SK-N-SH (cell line): Measurements from ENCODE around the gene LCMT1. TPM values are rescaled to one million over a fixed set of nuclear protein-coding genes. Genes with fewer than 3 reads are reported as not detected.

ENCODE experiments used
- CTCF ChIA-PET: fragments of 300-600, 350-600 bp; formaldehyde crosslinking; extraction: SDS; loops from one replicate; lab custom pipeline; 2021; lab: Yijun Ruan, JAX
- POLR2A ChIA-PET: fragments of 350-600 bp; sonication (Branson Sonifier 250); formaldehyde crosslinking; extraction: SDS; loops from one replicate; lab custom pipeline; 2020; ENCODE audit warnings: antibody characterized with exemption, inconsistent platforms; lab: Yijun Ruan, JAX
- DNase-seq: peaks from one replicate; pipeline ENCODE4 v3.0.0; 2012
- H2AFZ ChIP-seq: fragments of 200-600 bp; sonication (generic); 2 replicates; pipeline ENCODE4 v1.8.1; 2016; ENCODE audit warnings: antibody characterized with exemption, mild to moderate bottlenecking, low read depth
- H3F3A ChIP-seq: fragments of 200-600 bp; sonication (generic); replicated peaks from 2 replicates; pipeline ENCODE3; 2016; ENCODE audit warnings: antibody characterized with exemption, mild to moderate bottlenecking; ENCODE audit not compliant: insufficient read depth
- H3K27ac ChIP-seq, 2 experiments: fragments of 200-500 bp in 1 of 2; fragments of 200-600 bp in 1 of 2; sonication (Bioruptor generic) in 1 of 2; sonication (generic), shearing (Covaris generic) in 1 of 2; 2 replicates each; pipeline versions ENCODE4 v1.5.1 to v1.6.1; 2014 to 2016; ENCODE audit warnings: low read depth in 2 of 2, inconsistent platforms in 1 of 2, low read length in 1 of 2, mild to moderate bottlenecking in 1 of 2, mixed read lengths in 1 of 2
- H3K27me3 ChIP-seq: fragments of 200-600 bp; sonication (generic), shearing (Covaris generic); 2 replicates; pipeline ENCODE4 v1.6.1; 2016; ENCODE audit warnings: mixed run types; ENCODE audit not compliant: insufficient read depth
- H3K36me3 ChIP-seq, 2 experiments: fragments of 200-500 bp in 1 of 2; fragments of 200-600 bp in 1 of 2; sonication (Bioruptor generic) in 1 of 2; sonication (generic) in 1 of 2; replicated peaks in 1 of 2; 2 replicates each; pipeline versions ENCODE3 to v1.5.1; 2014 to 2016; ENCODE audit warnings: low read length in 1 of 2, mild to moderate bottlenecking in 1 of 2; ENCODE audit not compliant: insufficient read depth in 2 of 2, control insufficient read depth in 1 of 2
- H3K4me1 ChIP-seq, 2 experiments: fragments of 200-500 bp in 1 of 2; fragments of 200-600 bp in 1 of 2; sonication (Bioruptor generic) in 1 of 2; sonication (generic), shearing (Covaris generic) in 1 of 2; 2 replicates each; pipeline versions ENCODE4 v1.5.1 to v1.6.1; 2014 to 2016; ENCODE audit warnings: low read depth in 1 of 2, low read length in 1 of 2, mixed run types in 1 of 2; ENCODE audit not compliant: insufficient read depth in 2 of 2, control insufficient read depth in 1 of 2
- H3K4me2 ChIP-seq: fragments of 200-600 bp; sonication (generic), shearing (Covaris generic); 2 replicates; pipeline ENCODE4 v1.6.1; 2017; ENCODE audit warnings: mixed run types
- H3K4me3 ChIP-seq, 2 experiments: fragments of 200-500 bp in 1 of 2; fragments of 200-600 bp in 1 of 2; sonication (Bioruptor generic) in 1 of 2; sonication (generic), shearing (Covaris generic) in 1 of 2; 2 replicates each; pipeline versions ENCODE4 v1.5.1 to v1.8.1; 2014 to 2016; ENCODE audit warnings: low read depth in 2 of 2, inconsistent platforms in 1 of 2, low read length in 1 of 2, mild to moderate bottlenecking in 1 of 2, mixed read lengths in 1 of 2, moderate library complexity in 1 of 2
- H3K79me2 ChIP-seq: fragments of 200-600 bp; sonication (generic); 2 replicates; pipeline ENCODE4 v1.8.1; 2017; ENCODE audit warnings: mild to moderate bottlenecking; ENCODE audit not compliant: insufficient read depth
- H3K9ac ChIP-seq: fragments of 200-600 bp; sonication (generic); 2 replicates; pipeline ENCODE4 v1.6.1; 2017; ENCODE audit warnings: mixed run types
- H3K9me2 ChIP-seq: fragments of 200-600 bp; sonication (generic); 2 replicates; pipeline ENCODE4 v1.6.1; 2017; ENCODE audit warnings: mixed run types
- H3K9me3 ChIP-seq: fragments of 200-600 bp; sonication (generic); 2 replicates; pipeline ENCODE4 v1.6.1; 2017; ENCODE audit warnings: mixed run types, mild to moderate bottlenecking, moderate library complexity
- H4K20me1 ChIP-seq: fragments of 200-600 bp; sonication (generic); 2 replicates; pipeline ENCODE4 v1.6.1; 2017; ENCODE audit warnings: mild to moderate bottlenecking, mixed run types; ENCODE audit not compliant: insufficient read depth
- FOSL2 ChIP-seq: IDR thresholded peaks from 2 replicates; pipeline ENCODE4 v1.4.0; 2012; ENCODE audit warnings: low read depth, mild to moderate bottlenecking, moderate library complexity, borderline replicate concordance
- FOXJ3 ChIP-seq: sonication (generic); formaldehyde crosslinking; IDR thresholded peaks from 2 replicates; pipeline ENCODE4 v1.5.1; 2020; ENCODE audit warnings: mild to moderate bottlenecking, missing genetic modification reagents
- FOXM1 ChIP-seq: IDR thresholded peaks from 2 replicates; pipeline ENCODE4 v1.4.0; 2012; ENCODE audit warnings: low read depth, mild to moderate bottlenecking
- GABPA ChIP-seq: IDR thresholded peaks from 2 replicates; pipeline ENCODE4 v1.4.0; 2012; ENCODE audit warnings: low read depth, mild to moderate bottlenecking
- GATA2 ChIP-seq: sonication (generic); formaldehyde crosslinking; IDR thresholded peaks from 2 replicates; pipeline ENCODE4 v1.5.0; 2020; ENCODE audit warnings: mild to moderate bottlenecking, missing genetic modification reagents
- JUND ChIP-seq: IDR thresholded peaks from 2 replicates; pipeline ENCODE4 v1.4.0; 2012
- MAX ChIP-seq: IDR thresholded peaks from 2 replicates; pipeline ENCODE4 v1.4.0; 2012; ENCODE audit warnings: low read depth
- MXI1 ChIP-seq: IDR thresholded peaks from 2 replicates; pipeline ENCODE4 v1.6.1; 2012; ENCODE audit warnings: mild to moderate bottlenecking, low read depth, low read length, improper control_type of control experiment
- NFIC ChIP-seq: IDR thresholded peaks from 2 replicates; pipeline ENCODE4 v1.4.0; 2012; ENCODE audit warnings: borderline replicate concordance
- POLR2AphosphoS5 ChIP-seq: IDR thresholded peaks from 2 replicates; pipeline ENCODE4 v1.6.1; 2012; ENCODE audit warnings: low read depth, low read length
- RCOR1 ChIP-seq: fragments of 150-350 bp; IDR thresholded peaks from 2 replicates; pipeline ENCODE4 v1.6.1; 2017; ENCODE audit warnings: antibody characterized with exemption, low read length
- TCF12 ChIP-seq: IDR thresholded peaks from 2 replicates; pipeline ENCODE4 v1.4.0; 2012
- TEAD4 ChIP-seq: IDR thresholded peaks from 2 replicates; pipeline ENCODE4 v1.4.0; 2012; ENCODE audit warnings: mild to moderate bottlenecking, borderline replicate concordance; ENCODE audit not compliant: insufficient read depth
- USF1 ChIP-seq: IDR thresholded peaks from 2 replicates; pipeline ENCODE4 v1.4.0; 2012; ENCODE audit warnings: low read depth, borderline replicate concordance
- WGBS: methylation state at CpG from one replicate; pipeline ENCODE4 v1.1.6; 2017; ENCODE audit warnings: low lambda C conversion rate; 5-methylcytosine and 5-hydroxymethylcytosine counted together
- polyA plus RNA-seq, 3 experiments: library from polyadenylated mRNA; depleted of rRNA; stranded (reverse); fragments of >200 nt; gene quantifications; 2 replicates each; pipeline ENCODE4 v1.2.3, GENCODE V29; 2012

LCMT1 gene
- polyA plus RNA-seq, 1 of the 3 experiments (the other 2 are of a cell fraction), result 29.8 TPM

- DNase-seq, result peak; percentile 98
- peak overlapping the region; percentile 60 to 68; a peak in 3 of 4 replicates for H3K27ac ChIP-seq
- peak overlapping the region; percentile 67 for H3K9ac ChIP-seq
- ChIA-PET POLR2A (interaction anchor here (0.6 to 1.6 kb wide), 5 partner anchors 40 to 123 kb away, joined by 3 to 9 read pairs (median 6); partner anchors contain the start of genes ARHGAP17 and LCMT1), CTCF (interaction anchor here (0.6 to 2.1 kb wide), 2 partner anchors 10 to 158 kb away, joined by 3 to 7 read pairs; no protein-coding TSS in a partner anchor)
- H3K4me1 ChIP-seq, result peaks cover 3 to 9% of the 10 kb centered on the region in 2 experiments; a peak in 2 of 4 replicates
- H3F3A ChIP-seq, result no peaks in the 10 kb centered on the region
- peak overlapping the region; percentile 66 to 78 for H3K4me3 ChIP-seq
- TF ChIP-seq GABPA, result no peak
- no peak for TF ChIP-seq GATA2 (CRISPR knock-in tag)
- TF ChIP-seq MAX, result 0 out of 2 replicates have a peak, but pooled peaks have one; percentile 9
- no peak for TF ChIP-seq USF1
- no peak for TF ChIP-seq FOXM1
- TF ChIP-seq RCOR1, result no peak
- no peak for TF ChIP-seq FOXJ3 (CRISPR knock-in tag)
- TF ChIP-seq MXI1, result no peak
- no peak for TF ChIP-seq TEAD4
- no peak for TF ChIP-seq NFIC
- TF ChIP-seq POLR2AphosphoS5, result peak; percentile 73
- no peak for TF ChIP-seq TCF12
- no peaks in the 10 kb centered on the region for H3K79me2 ChIP-seq
- no peaks in the 10 kb centered on the region for H3K9me3 ChIP-seq
- H3K27me3 ChIP-seq, result no peaks in the 10 kb centered on the region
- H3K36me3 ChIP-seq, result no peaks in the 10 kb centered on the region
- WGBS, result 24% methylated on average over 15 of the region's 63 CpGs
- H4K20me1 ChIP-seq, result no peaks in the 10 kb centered on the region
- H3K9me2 ChIP-seq, result no peaks in the 10 kb centered on the region
- H3K4me2 ChIP-seq, result peak overlapping the region; percentile 88
- H2AFZ ChIP-seq, result peak overlapping the region; percentile 93
These were observed 44.6 kb upstream of the LCMT1 start for GRCh38 chr16:25066747-25067631.

GRCh38 chr16:25073854-25074253 lies 37.7 kb upstream of the LCMT1 start:
- ChIA-PET POLR2A (no interaction called here), CTCF (no interaction called here)
- H3K27me3 ChIP-seq, result no peaks in the 10 kb centered on the region
- H3K9me2 ChIP-seq, result no peaks in the 10 kb centered on the region
- H3F3A ChIP-seq, result no peaks in the 10 kb centered on the region
- H3K79me2 ChIP-seq, result no peaks in the 10 kb centered on the region
- H3K9ac ChIP-seq, result no peak overlapping the region
- TF ChIP-seq GATA2 (CRISPR knock-in tag), result no peak
- no peak for TF ChIP-seq JUND
- TF ChIP-seq USF1, result no peak
- TF ChIP-seq FOSL2, result no peak
- no peak for TF ChIP-seq MAX
- no peak overlapping the region for H2AFZ ChIP-seq
- DNase-seq, result no peak
- H3K4me1 ChIP-seq, result no peaks in the 10 kb centered on the region
- WGBS, result 82% methylated on average over 2 of the region's 2 CpGs
- H3K27ac ChIP-seq, result no peak overlapping the region
- H3K36me3 ChIP-seq, result no peaks in the 10 kb centered on the region
- no peak overlapping the region for H3K4me2 ChIP-seq
- H3K4me3 ChIP-seq, result no peak overlapping the region
- H4K20me1 ChIP-seq, result no peaks in the 10 kb centered on the region
- no peaks in the 10 kb centered on the region; the same call in 1 of the 2 replicates for H3K9me3 ChIP-seq
